RCC 7860 (cell line): Measurements from ENCODE around the gene ZNF143.
"Not testable (repeated sequence)": the region's sequence is repeated elsewhere in the genome, so short reads cannot be mapped to it uniquely, and the experiment has no call there.

Source experiments
- DNase-seq: peaks from one replicate; pipeline ENCODE4 v3.0.0-alpha.2; 2015; ENCODE audit warnings: low spot score
- FAIRE-seq: peaks from 2 replicates; lab custom pipeline; 2012; peaks lifted over from hg19 to GRCh38; lab: Jason Lieb, UNC

ZNF143 gene

GRCh38 chr11:9533736-9534473 lies 73.1 kb downstream of the ZNF143 start:
- DNase-seq (no peak), FAIRE-seq (no peak)

- no peak for DNase-seq
- no peak for FAIRE-seq
Observed at GRCh38 chr11:9535189-9535781, 74.5 kb downstream of the ZNF143 start.

- no peak for FAIRE-seq
- no peak for DNase-seq
Observed at GRCh38 chr11:9538548-9538947, 77.7 kb downstream of the ZNF143 start.

- not testable (repeated sequence) for FAIRE-seq, DNase-seq
Observed at GRCh38 chr11:9549216-9549615, 88.4 kb downstream of the ZNF143 start.

- DNase-seq (no peak), FAIRE-seq (no peak)
Observed at GRCh38 chr11:9550191-9550628, 89.4 kb downstream of the ZNF143 start.

- no peak for DNase-seq
- no peak for FAIRE-seq
Observed at GRCh38 chr11:9561279-9561982, 100.6 kb downstream of the ZNF143 start.

- no peak for DNase-seq
- no peak for FAIRE-seq
Observed at GRCh38 chr11:9562716-9563115, 101.9 kb downstream of the ZNF143 start.

- no peak for DNase-seq
- FAIRE-seq: no peak
Observed at GRCh38 chr11:9563196-9563730, 102.5 kb downstream of the ZNF143 start.

- DNase-seq: peak; percentile 100
- peak; percentile 96 for FAIRE-seq
Observed at GRCh38 chr11:9565822-9566560, 105.2 kb downstream of the ZNF143 start.

GRCh38 chr11:9566561-9567063 lies 105.8 kb downstream of the ZNF143 start:
- FAIRE-seq: no peak
- DNase-seq: no peak

GRCh38 chr11:9567401-9567800 lies 106.6 kb downstream of the ZNF143 start:
- no peak for FAIRE-seq
- no peak for DNase-seq

- DNase-seq (no peak), FAIRE-seq (no peak)
Observed at GRCh38 chr11:9568161-9568853, 107.5 kb downstream of the ZNF143 start.

GRCh38 chr11:9568854-9569587 lies 108.2 kb downstream of the ZNF143 start:
- FAIRE-seq: peak; percentile 44
- peak; percentile 90 for DNase-seq

- no peak for DNase-seq
- no peak for FAIRE-seq
Observed at GRCh38 chr11:9569588-9570164, 108.9 kb downstream of the ZNF143 start.

GRCh38 chr11:9570313-9571025 lies 109.7 kb downstream of the ZNF143 start:
- no peak for FAIRE-seq
- no peak for DNase-seq

- no peak for FAIRE-seq
- DNase-seq: no peak
Observed at GRCh38 chr11:9571071-9571762, 110.4 kb downstream of the ZNF143 start.

- FAIRE-seq: no peak
Observed at GRCh38 chr11:9571763-9572115, 110.9 kb downstream of the ZNF143 start.

More at GRCh38 chr11:9571763-9572115, 110.9 kb downstream of the ZNF143 start:
- no peak for DNase-seq
